ENCODE measurements around the gene ZNF214. TPM values are rescaled to one million over a fixed set of nuclear protein-coding genes. Genes with fewer than 3 reads are reported as not detected.

Gene ZNF214
- total RNA-seq, 4 donors from 2014 or later, result 4.8 to 7.2 (median 5.9) TPM

GRCh38 chr11:6992457-6993417, 27.4 kb downstream of the ZNF214 start:
- TF ChIP-seq, protein P1, sequence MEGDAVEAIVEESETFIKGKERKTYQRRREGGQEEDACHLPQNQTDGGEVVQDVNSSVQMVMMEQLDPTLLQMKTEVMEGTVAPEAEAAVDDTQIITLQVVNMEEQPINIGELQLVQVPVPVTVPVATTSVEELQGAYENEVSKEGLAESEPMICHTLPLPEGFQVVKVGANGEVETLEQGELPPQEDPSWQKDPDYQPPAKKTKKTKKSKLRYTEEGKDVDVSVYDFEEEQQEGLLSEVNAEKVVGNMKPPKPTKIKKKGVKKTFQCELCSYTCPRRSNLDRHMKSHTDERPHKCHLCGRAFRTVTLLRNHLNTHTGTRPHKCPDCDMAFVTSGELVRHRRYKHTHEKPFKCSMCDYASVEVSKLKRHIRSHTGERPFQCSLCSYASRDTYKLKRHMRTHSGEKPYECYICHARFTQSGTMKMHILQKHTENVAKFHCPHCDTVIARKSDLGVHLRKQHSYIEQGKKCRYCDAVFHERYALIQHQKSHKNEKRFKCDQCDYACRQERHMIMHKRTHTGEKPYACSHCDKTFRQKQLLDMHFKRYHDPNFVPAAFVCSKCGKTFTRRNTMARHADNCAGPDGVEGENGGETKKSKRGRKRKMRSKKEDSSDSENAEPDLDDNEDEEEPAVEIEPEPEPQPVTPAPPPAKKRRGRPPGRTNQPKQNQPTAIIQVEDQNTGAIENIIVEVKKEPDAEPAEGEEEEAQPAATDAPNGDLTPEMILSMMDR (IDR thresholded peaks at IDR 0.05), result no peak
- no peak for TF ChIP-seq POLR2A (IDR thresholded peaks at IDR 0.05)
- TF ChIP-seq EP300 (IDR thresholded peaks at IDR 0.05), result no peak
- H3K27ac ChIP-seq, result no peak overlapping the region
- WGBS, 2 donors, result 36 to 40% methylated on average over 11 of the region's 11 CpGs
- H3K4me3 ChIP-seq, result no peak overlapping the region
- H3K36me3 ChIP-seq, result no peaks in the 10 kb centered on the region
- DNase-seq (ENCODE audit: low spot score in 2 of 2), result no peak
- no peaks in the 10 kb centered on the region for H3K4me1 ChIP-seq
- H3K27me3 ChIP-seq, result no peaks in the 10 kb centered on the region
- H3K9me3 ChIP-seq, result peaks cover 0 to 3% (median 0%) of the 10 kb centered on the region in 4 donors

DNA sequence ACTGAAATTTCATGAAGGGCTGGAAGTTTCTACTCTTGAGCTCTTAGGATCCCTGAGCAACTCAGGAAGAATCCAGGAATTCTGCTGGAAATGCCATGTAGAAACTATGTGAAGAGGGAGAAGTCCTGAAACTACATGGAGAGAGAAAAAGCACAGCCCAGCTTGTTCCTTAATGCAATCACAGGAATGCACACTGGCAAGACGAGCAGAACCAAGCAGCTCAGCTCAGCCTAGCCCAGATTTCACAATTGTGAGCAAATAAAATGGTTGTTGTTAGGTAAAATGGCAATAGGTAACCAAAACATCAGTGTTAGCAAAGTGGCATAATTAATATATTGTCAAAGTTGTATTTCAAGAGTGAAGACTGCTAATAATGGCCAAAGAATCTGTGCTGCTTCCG, 28.1 kb downstream of the ZNF214 start:
- Histone ChIP-seq H3K36me3 (no peaks in the 10 kb centered on the region), H3K9me3 (peaks cover 0 to 3% (median 0%) of the 10 kb centered on the region in 4 donors), H3K4me3 (no peak overlapping the region), H3K27me3 (no peaks in the 10 kb centered on the region), H3K27ac (no peak overlapping the region), H3K4me1 (no peaks in the 10 kb centered on the region)
- TF ChIP-seq POLR2A (IDR thresholded peaks at IDR 0.05) (no peak), EP300 (IDR thresholded peaks at IDR 0.05) (no peak)
- TF ChIP-seq, protein P1 (IDR thresholded peaks at IDR 0.05), result no peak
- 71 to 72% methylated on average over 2 of the region's 2 CpGs for WGBS, 2 donors
- no peak for DNase-seq (ENCODE audit: low spot score in 2 of 2)

DNA sequence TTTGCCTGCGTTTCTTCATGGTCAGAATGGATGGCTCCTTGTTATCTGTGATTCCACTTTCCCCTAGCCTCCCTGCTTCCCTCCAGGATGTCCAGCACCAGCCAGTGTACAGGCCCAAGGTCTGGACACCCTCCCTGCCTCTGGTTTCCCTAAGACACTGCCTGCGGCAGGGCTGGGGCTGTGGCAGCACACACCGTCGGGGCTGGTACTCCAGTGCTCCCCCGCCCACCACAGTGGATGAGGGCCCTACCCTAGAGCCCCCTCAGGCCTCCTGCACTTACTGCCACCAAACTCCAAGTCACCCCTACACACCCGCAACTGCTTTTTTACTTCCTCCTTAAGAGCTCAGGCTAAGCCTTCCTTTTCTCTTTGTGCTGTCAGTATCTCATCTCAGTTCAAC, 28.9 kb downstream of the ZNF214 start:
- Histone ChIP-seq H3K4me1 (no peaks in the 10 kb centered on the region), H3K27ac (no peak overlapping the region), H3K9me3 (no peaks in the 10 kb centered on the region), H3K27me3 (no peaks in the 10 kb centered on the region), H3K4me3 (no peak overlapping the region), H3K36me3 (no peaks in the 10 kb centered on the region)
- TF ChIP-seq EP300 (IDR thresholded peaks at IDR 0.05) (no peak), POLR2A (IDR thresholded peaks at IDR 0.05) (no peak)
- TF ChIP-seq, protein P1 (IDR thresholded peaks at IDR 0.05), result no peak
- DNase-seq (ENCODE audit: low spot score in 2 of 2), result no peak
- 74 to 81% methylated on average over 6 of the region's 6 CpGs for WGBS, 2 donors

DNA sequence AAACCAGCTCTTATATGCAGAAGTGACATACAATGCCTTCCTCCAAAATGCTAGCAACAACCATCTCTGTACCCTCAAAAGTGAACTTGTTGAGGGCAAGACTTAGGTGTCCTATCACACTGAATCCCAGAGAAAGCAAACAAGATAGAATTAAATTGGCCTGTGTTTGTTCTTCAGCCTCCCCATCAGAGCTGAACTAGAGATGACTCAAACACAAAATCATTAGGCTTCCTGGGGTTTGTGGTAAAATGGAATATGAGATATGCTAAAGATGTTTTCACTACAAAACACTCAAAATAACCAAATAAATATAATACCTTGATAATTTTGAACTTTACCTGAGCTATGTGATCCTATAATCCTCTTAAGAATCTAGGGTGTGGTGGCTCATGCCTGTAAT, 31.6 kb downstream of the ZNF214 start:
- no peaks in the 10 kb centered on the region for H3K4me1 ChIP-seq
- H3K4me3 ChIP-seq, result no peak overlapping the region
- H3K27me3 ChIP-seq, result no peaks in the 10 kb centered on the region
- TF ChIP-seq EP300 (IDR thresholded peaks at IDR 0.05) (no peak), POLR2A (IDR thresholded peaks at IDR 0.05) (no peak)
- TF ChIP-seq, protein P1 (IDR thresholded peaks at IDR 0.05), result no peak
- H3K27ac ChIP-seq, result no peak overlapping the region
- H3K36me3 ChIP-seq, result no peaks in the 10 kb centered on the region
- DNase-seq (ENCODE audit: low spot score in 2 of 2), result no peak
- no peaks in the 10 kb centered on the region for H3K9me3 ChIP-seq

DNA sequence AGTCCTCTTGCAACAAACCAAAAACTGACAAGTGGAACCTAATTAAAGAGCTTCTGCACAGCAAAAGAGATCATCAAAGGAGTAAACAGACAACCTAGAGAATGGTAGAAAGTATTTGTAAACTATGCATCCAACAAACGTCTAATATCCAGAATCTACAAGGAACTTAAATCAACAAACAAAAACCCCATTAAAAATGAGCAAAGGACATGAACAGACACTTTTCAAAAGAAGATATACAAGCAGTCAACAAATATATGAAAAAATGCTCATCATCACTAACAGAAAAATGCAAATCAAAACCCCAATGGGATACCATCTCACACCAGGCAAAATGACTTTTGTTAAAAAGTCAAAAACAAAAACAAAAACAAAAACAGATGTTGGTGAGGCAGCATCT, 33.7 kb downstream of the ZNF214 start:
- WGBS, 2 donors, result 48 to 70% methylated on average over 1 of the region's 1 CpG
- H3K27ac ChIP-seq, result no peak overlapping the region
- no peaks in the 10 kb centered on the region for H3K9me3 ChIP-seq
- no peaks in the 10 kb centered on the region for H3K36me3 ChIP-seq
- H3K27me3 ChIP-seq, result no peaks in the 10 kb centered on the region
- H3K4me1 ChIP-seq, result no peaks in the 10 kb centered on the region
- TF ChIP-seq, protein P1 (IDR thresholded peaks at IDR 0.05), result no peak
- TF ChIP-seq POLR2A (IDR thresholded peaks at IDR 0.05), result no peak
- no peak for TF ChIP-seq EP300 (IDR thresholded peaks at IDR 0.05)
- no peak overlapping the region for H3K4me3 ChIP-seq
- no peak for DNase-seq (ENCODE audit: low spot score in 2 of 2)

Measured in tibial nerve (tissue), 4 donors.